Thyroid gland (tissue), 4 donors: ENCODE data around the gene KRT17. TPM values are rescaled to one million over a fixed set of nuclear protein-coding genes. Genes with fewer than 3 reads are reported as not detected.

Experiments used
- DNase-seq, 2 donors: peaks; one replicate each; pipeline ENCODE4 v3.0.0-alpha.2; 2019
- H3K27ac ChIP-seq, 3 donors: fragments of 200-600 bp; sonication (generic); 1 replicate in 2 of 3; 2 replicates in 1 of 3; pipeline ENCODE4 v1.5.1; 2016 to 2019; ENCODE audit warnings: mild to moderate bottlenecking in 1 of 3, moderate library complexity in 1 of 3
- H3K27me3 ChIP-seq: fragments of 200-600 bp; sonication (generic); one replicate; pipeline ENCODE4 v1.5.1; 2019
- H3K36me3 ChIP-seq, 2 donors: fragments of 200-600 bp; sonication (generic); one replicate each; pipeline ENCODE4 v1.5.1; 2016 to 2019
- H3K4me1 ChIP-seq, 2 donors: fragments of 200-600 bp; sonication (generic); one replicate each; pipeline ENCODE4 v1.5.1; 2017 to 2019
- H3K4me3 ChIP-seq, 3 donors: fragments of 200-600 bp; sonication (generic); replicated peaks in 1 of 3; 1 replicate in 2 of 3; 2 replicates in 1 of 3; pipeline ENCODE4 v1.5.1; 2016; ENCODE audit warnings: mild to moderate bottlenecking in 1 of 3
- H3K9me3 ChIP-seq: fragments of 200-600 bp; sonication (generic); one replicate; pipeline ENCODE4 v1.5.1; 2017
- POLR2A ChIP-seq, 2 donors: fragments of 450-650 bp; IDR thresholded peaks; one replicate each; pipeline ENCODE4 v1.6.1; 2017; ENCODE audit warnings: antibody characterized with exemption in 2 of 2, mild to moderate bottlenecking in 2 of 2, moderate library complexity in 1 of 2
- WGBS, 2 donors: methylation state at CpG; one replicate each; pipeline ENCODE4 v1.1.5; 2017; 5-methylcytosine and 5-hydroxymethylcytosine counted together
- intact Hi-C: fragments of 100-400 bp; cut with DNase I; formaldehyde crosslinking; loops from one replicate; pipeline ENCODE4 v1.15.1; 2023
- total RNA-seq, 4 donors: library from RNA; depleted of rRNA; stranded (reverse); fragments of >200 nt; gene quantifications; one replicate each; pipeline ENCODE4 v1.2.3, GENCODE V29; 2016
- TF ChIP-seq, protein P1 (sequence below), 6 experiments: fragments of 200-600 bp in 3 of 6; fragments of 450-650 bp in 3 of 6; sonication (generic) in 3 of 6; IDR thresholded peaks; one replicate each; pipeline ENCODE4 v1.5.1; 2016 to 2019; ENCODE audit warnings: antibody characterized with exemption in 6 of 6, mild to moderate bottlenecking in 2 of 6, inconsistent platforms in 1 of 6, moderate library complexity in 1 of 6

KRT17 gene
- total RNA-seq, 4 donors from 2014 or later, result 0.56 TPM; not detected in 3

DNA sequence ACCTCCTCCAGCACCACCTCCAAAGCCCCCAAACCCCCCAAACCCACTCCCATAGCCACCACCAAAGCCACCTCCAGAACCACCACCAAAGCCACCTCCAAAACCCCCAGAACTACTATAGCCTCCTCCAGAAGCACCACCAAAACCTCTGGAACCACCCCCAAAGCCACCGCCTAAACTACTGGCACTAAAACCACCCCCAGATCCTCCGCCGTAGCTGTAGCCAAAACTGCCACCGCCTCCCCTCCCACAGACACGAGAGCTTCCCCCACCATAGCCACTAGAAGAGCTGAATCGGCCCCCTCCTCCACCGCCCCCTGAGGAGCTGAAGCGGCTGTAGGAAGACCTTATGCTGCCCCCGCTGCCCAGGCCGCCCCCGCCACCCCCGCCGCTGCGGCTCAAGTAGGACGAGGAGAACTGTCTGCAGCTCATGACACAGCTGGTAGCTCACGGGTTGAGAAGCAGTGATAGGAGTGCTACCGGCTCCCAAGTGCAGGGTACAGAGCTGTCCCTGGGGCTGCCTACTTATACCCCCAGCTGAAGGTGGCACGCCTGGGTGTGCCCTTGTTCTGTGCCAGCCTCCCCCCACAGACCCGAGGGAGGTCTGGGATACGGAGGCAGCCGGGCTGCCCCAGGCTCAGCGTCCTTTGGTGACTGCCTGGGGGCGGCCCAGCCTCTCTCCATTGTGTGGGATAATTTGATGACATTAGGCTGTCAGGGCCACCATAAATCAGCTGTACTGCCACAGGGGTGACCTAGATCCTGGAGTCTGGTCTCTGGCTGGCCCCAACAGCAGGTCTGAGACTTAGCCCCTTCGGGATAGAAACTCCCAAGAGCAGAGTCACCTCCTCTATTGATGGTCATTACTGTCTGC, 52.6 kb downstream of the KRT17 start, which contains the start of gene KRT9:
Gene KRT9, minus strand, starts transcription at position 499 of the 874 bp plus-strand sequence. Its CDS starts 67 bp downstream, at position 432.
- Histone ChIP-seq H3K9me3 (no peaks in the 10 kb centered on the region), H3K4me1 (no peaks in the 10 kb centered on the region), H3K27ac (no peak within 1 kb of the TSS), H3K27me3 (no peaks in the 10 kb centered on the region), H3K4me3 (no peak within 1 kb of the TSS), H3K36me3 (no peaks in the 10 kb centered on the region)
- WGBS, 2 donors, result 61 to 75% methylated on average over 10 to 15 of the region's 24 CpGs
- DNase-seq, result no peak
- TF ChIP-seq, protein P1, sequence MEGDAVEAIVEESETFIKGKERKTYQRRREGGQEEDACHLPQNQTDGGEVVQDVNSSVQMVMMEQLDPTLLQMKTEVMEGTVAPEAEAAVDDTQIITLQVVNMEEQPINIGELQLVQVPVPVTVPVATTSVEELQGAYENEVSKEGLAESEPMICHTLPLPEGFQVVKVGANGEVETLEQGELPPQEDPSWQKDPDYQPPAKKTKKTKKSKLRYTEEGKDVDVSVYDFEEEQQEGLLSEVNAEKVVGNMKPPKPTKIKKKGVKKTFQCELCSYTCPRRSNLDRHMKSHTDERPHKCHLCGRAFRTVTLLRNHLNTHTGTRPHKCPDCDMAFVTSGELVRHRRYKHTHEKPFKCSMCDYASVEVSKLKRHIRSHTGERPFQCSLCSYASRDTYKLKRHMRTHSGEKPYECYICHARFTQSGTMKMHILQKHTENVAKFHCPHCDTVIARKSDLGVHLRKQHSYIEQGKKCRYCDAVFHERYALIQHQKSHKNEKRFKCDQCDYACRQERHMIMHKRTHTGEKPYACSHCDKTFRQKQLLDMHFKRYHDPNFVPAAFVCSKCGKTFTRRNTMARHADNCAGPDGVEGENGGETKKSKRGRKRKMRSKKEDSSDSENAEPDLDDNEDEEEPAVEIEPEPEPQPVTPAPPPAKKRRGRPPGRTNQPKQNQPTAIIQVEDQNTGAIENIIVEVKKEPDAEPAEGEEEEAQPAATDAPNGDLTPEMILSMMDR (IDR thresholded peaks at IDR 0.05), result no peak
- TF ChIP-seq POLR2A (IDR thresholded peaks at IDR 0.05), result no peak
- intact Hi-C loops, result no loop called here

Other genes with a start within 250 kb of the KRT17 start
- not detected for gene KRT34, start 242.3 kb downstream of the KRT17 start, total RNA-seq
- not detected for gene KRT31, start 227.0 kb downstream of the KRT17 start, total RNA-seq
- gene KRT37, start 200.0 kb downstream of the KRT17 start, total RNA-seq, result not detected
- gene KRT38, start 183.6 kb downstream of the KRT17 start, total RNA-seq, result not detected
- gene KRT32, start 157.2 kb downstream of the KRT17 start, total RNA-seq, result not detected
- not detected for gene KRT35, start 143.4 kb downstream of the KRT17 start, total RNA-seq
- not detected for gene KRT36, start 134.7 kb downstream of the KRT17 start, total RNA-seq
- gene KRT13, start 119.0 kb downstream of the KRT17 start, total RNA-seq, result under 1 TPM in 1 of 4 donors, not detected in 3; 0.83 TPM
- gene KRT15, start 105.7 kb downstream of the KRT17 start, total RNA-seq, result under 1 TPM in 1 of 4 donors, not detected in 3; 0.93 TPM
- 10 to 100 TPM; 18.3 to 41.4 (median 28.6) TPM for gene KRT19, start 96.3 kb downstream of the KRT17 start, total RNA-seq
- not detected for gene KRT9, start 52.5 kb downstream of the KRT17 start, total RNA-seq
- gene KRT14, start 37.7 kb downstream of the KRT17 start, total RNA-seq, result 10 to 100 TPM in 1 of 4 donors, under 1 TPM in 1, not detected in 2; 0.22 to 12.4 TPM
- gene KRT16, start 11.8 kb downstream of the KRT17 start, total RNA-seq, result 1 to 10 TPM in 2 of 4 donors, not detected in 2; 1.3 to 2.0 TPM
- gene EIF1, start 64.3 kb upstream of the KRT17 start, total RNA-seq, result 100 to 1,000 TPM; 119 to 171 (median 145) TPM
- gene GAST, start 87.8 kb upstream of the KRT17 start, total RNA-seq, result not detected
- gene HAP1, start 110.1 kb upstream of the KRT17 start, total RNA-seq, result 10 to 100 TPM in 1 of 4 donors, 1 to 10 TPM in 2, under 1 TPM in 1; 0.94 to 12.7 (median 1.9) TPM
- 100 to 1,000 TPM; 127 to 356 (median 250) TPM for gene JUP, start 162.1 kb upstream of the KRT17 start, total RNA-seq
- gene P3H4, start 187.4 kb upstream of the KRT17 start, total RNA-seq, result 10 to 100 TPM; 24.5 to 59.2 (median 34.9) TPM
- gene FKBP10, start 188.4 kb upstream of the KRT17 start, total RNA-seq, result 10 to 100 TPM; 42.2 to 75.3 (median 60.4) TPM
- 100 to 1,000 TPM in 2 of 4 donors, 10 to 100 TPM in 2; 97.3 to 132 (median 110) TPM for gene NT5C3B, start 211.7 kb upstream of the KRT17 start, total RNA-seq
- 1 to 10 TPM in 1 of 4 donors, under 1 TPM in 1, not detected in 2; 0.33 to 1.6 TPM for gene KLHL10, start 213.2 kb upstream of the KRT17 start, total RNA-seq
- gene KLHL11, start 240.8 kb upstream of the KRT17 start, total RNA-seq, result 10 to 100 TPM; 46.0 to 60.7 (median 46.9) TPM